Fibroblast of the conjunctiva (primary cell): ENCODE results near the gene TEX55.
"Not testable (repeated sequence)": the region's sequence is repeated elsewhere in the genome, so short reads cannot be mapped to it uniquely, and the experiment has no call there.

Source experiments
- DNase-seq: peaks from one replicate; pipeline ENCODE4 v3.0.0-alpha.2; 2010; ENCODE audit warnings: low read depth

Gene TEX55

GRCh38 chr3:119160815-119161214 is 14.8 kb downstream of the TEX55 start:
- DNase-seq: no peak

GRCh38 chr3:119161240-119161639 is 15.3 kb downstream of the TEX55 start:
- DNase-seq: no peak

DNA sequence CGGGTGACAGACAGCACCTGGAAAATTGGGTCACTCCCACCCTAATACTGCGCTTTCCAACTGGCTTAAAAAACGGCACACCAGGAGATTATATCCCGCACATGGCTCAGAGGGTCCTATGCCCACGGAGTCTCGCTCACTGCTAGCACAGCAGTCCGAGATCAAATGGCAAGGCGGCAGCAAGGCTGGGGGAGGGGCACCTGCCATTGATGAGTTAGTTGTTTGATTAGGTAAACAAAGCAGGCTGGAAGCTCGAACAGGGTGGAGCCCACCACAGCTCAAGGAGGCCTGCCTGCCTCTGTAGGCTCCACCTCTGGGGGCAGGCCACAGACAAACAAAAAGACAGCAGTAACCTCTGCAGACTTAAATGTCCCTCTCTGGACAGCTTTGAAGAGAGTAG is 18.8 kb downstream of the TEX55 start:
- DNase-seq: not testable (repeated sequence)

DNA sequence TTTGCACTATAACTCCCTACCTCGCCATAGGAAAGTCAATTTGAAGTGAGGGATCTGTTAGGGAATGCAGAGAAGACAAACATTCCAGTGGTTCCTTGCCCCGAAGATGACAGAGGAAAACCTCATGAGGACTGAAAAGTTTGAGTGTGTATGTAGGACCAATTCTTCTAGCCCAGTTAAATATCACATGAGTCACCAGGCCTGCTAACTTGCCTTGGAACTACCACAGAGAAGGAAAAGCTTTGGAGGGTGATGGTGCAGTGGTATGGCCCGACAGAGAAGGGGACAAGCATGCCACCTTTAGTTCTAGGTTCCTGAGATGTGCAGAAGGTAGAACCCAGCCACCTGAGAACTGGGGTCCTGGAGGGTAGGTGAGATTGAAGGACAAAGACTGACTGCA is 24.9 kb downstream of the TEX55 start:
- DNase-seq: no peak

- no peak for DNase-seq
These were observed 27.4 kb downstream of the TEX55 start, which contains the start of gene UPK1B for GRCh38 chr3:119173325-119173724. Gene UPK1B, plus strand, starts transcription at chr3:119173598. Its CDS starts 13,144 bp downstream, at chr3:119186742.

- no peak for DNase-seq
These were observed 30.1 kb downstream of the TEX55 start for GRCh38 chr3:119175872-119176756.

- no peak for DNase-seq
These were observed 30.8 kb downstream of the TEX55 start for GRCh38 chr3:119176778-119177177.

DNA sequence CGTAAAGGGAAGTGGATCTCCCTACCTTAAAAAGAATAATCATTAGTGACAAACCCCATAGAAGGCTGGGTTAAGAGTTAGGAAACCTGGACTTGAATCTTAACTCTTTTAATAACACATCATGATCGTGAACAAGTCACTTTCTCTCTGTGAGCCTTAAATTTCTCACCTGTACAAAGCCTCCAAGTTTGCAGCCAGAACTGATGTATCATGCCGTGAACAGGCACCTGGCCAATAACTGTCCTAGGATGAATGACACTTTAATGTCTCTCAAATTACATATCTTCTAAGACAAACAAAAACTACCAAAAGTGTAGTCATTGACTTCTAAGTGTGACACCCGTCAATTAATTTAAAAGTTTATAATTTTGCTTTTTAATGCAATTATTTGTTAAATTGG is 31.4 kb downstream of the TEX55 start:
- no peak for DNase-seq

- DNase-seq: no peak
These were observed 35.8 kb downstream of the TEX55 start for GRCh38 chr3:119181765-119182164.

GRCh38 chr3:119184111-119184510 is 38.1 kb downstream of the TEX55 start:
- no peak for DNase-seq

- DNase-seq: peak; percentile 27
These were observed 39.0 kb downstream of the TEX55 start for GRCh38 chr3:119184796-119185570.

DNA sequence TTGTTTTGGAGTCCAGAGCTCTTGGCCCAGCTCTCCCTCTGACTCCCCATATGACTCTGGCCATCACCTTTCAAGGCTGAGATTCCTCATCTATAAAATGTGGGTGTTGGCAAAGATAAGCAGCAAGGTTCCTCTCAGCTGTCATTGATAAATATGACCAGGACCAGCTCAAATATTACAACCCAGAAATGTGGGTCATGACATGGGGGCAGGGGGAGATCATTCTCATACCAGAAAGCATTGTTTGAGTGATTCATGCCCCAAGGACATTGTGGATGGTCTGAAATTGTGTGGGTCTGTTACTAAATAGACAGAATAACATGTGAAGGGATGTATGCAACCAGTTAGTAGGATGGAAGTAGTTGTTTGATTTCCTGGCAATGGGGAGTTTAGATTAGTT is 41.3 kb downstream of the TEX55 start:
- no peak for DNase-seq

DNA sequence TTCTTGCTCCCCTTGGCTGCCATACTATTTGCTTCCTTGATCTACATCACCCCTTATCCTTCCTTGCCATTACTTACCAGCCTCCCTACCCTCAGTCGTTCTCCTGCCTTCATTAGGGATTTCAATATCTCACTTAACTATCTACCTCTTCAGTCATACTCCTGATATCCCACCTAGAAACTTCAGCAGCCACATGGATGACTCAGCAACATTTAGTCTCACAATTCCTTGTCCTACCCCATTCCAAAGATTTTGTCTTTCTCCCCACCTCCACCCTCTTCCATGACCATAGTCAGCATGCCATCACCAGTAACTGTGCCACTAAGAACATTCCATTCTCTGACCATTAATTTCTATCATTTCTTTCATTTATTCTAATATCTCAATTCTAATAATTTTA is 45.8 kb downstream of the TEX55 start:
- no peak for DNase-seq

- no peak for DNase-seq
These were observed 48.5 kb downstream of the TEX55 start for GRCh38 chr3:119194237-119195150.

DNA sequence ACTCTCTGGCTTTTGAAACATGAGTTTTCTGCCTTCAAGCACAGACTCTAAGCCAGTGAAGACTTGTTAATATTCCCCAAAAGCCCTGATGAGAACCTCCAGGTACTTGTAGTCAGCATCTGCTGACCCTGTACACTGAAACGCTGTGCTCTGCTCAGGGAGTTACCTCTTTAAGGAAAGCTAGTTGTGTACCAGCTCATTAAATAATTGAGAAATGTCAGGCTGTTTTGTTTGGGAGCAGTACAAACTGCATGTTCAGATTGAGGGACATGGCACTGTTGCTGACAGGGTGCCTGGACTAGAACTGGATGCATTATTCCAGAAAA is 49.1 kb downstream of the TEX55 start:
- DNase-seq: no peak

GRCh38 chr3:119195911-119196310 is 49.9 kb downstream of the TEX55 start:
- DNase-seq: no peak
